ENCODE measurements around the gene PPP2R2C.

GRCh38 chr4:6451309-6451708 lies 21.1 kb downstream of the PPP2R2C start:
- no peak for TF ChIP-seq POLR2A (IDR thresholded peaks at IDR 0.05)
- no peak for TF ChIP-seq CTCF (IDR thresholded peaks at IDR 0.05)
